Mesenchymal stem cell (in vitro differentiated cells and primary cell): ENCODE data around the gene DYNC2H1.

Source experiments
- DNase-seq: peaks from one replicate; pipeline ENCODE4 v3.0.0-alpha.2; 2013
- H2AFZ ChIP-seq: one replicate; pipeline ENCODE4 v1.6.1; 2013; ENCODE audit warnings: low read depth, mild to moderate bottlenecking, control low read depth, inconsistent platforms, low read length, moderate library complexity
- H2AK5ac ChIP-seq: 2 replicates; pipeline ENCODE4 v1.6.1; 2013; ENCODE audit warnings: low read length, moderate library complexity, mild to moderate bottlenecking, inconsistent platforms; ENCODE audit not compliant: severe bottlenecking
- H2BK120ac ChIP-seq: one replicate; pipeline ENCODE4 v1.6.1; 2013; ENCODE audit warnings: low read depth, mild to moderate bottlenecking, inconsistent platforms, low read length, moderate library complexity
- H2BK12ac ChIP-seq, 2 experiments: one replicate each; pipeline ENCODE4 v1.6.1; 2013; ENCODE audit warnings: inconsistent platforms in 2 of 2, low read length in 2 of 2, mild to moderate bottlenecking in 2 of 2, moderate library complexity in 2 of 2, control low read depth in 1 of 2
- H2BK15ac ChIP-seq: one replicate; pipeline ENCODE4 v1.6.1; 2013; ENCODE audit warnings: mild to moderate bottlenecking, low read depth, inconsistent platforms; ENCODE audit not compliant: poor library complexity, severe bottlenecking
- H2BK5ac ChIP-seq: 2 replicates; pipeline ENCODE4 v1.6.1; 2013; ENCODE audit warnings: low read depth, mild to moderate bottlenecking, low read length, control low read depth, inconsistent platforms; ENCODE audit not compliant: poor library complexity, severe bottlenecking
- H3K14ac ChIP-seq, 2 experiments: one replicate each; pipeline ENCODE4 v1.6.1; 2013; ENCODE audit warnings: inconsistent platforms in 2 of 2, low read length in 2 of 2, control low read depth in 1 of 2, mild to moderate bottlenecking in 1 of 2, moderate library complexity in 1 of 2
- H3K18ac ChIP-seq, 2 experiments: one replicate each; pipeline ENCODE4 v1.6.1; 2013; ENCODE audit warnings: inconsistent platforms in 2 of 2, low read length in 2 of 2, control low read depth in 1 of 2, low read depth in 1 of 2, mild to moderate bottlenecking in 1 of 2
- H3K23ac ChIP-seq, 2 experiments: one replicate each; pipeline ENCODE4 v1.6.1; 2013; ENCODE audit warnings: inconsistent platforms in 2 of 2, low read length in 2 of 2, mild to moderate bottlenecking in 2 of 2, moderate library complexity in 2 of 2, control low read depth in 1 of 2
- H3K27ac ChIP-seq: 2 replicates; pipeline ENCODE4 v1.5.1; 2013; ENCODE audit warnings: mild to moderate bottlenecking, moderate library complexity, low read length, control low read depth, inconsistent platforms; ENCODE audit not compliant: poor library complexity, severe bottlenecking
- H3K27me3 ChIP-seq, 2 experiments: 2 replicates each; pipeline versions ENCODE4 v1.6.1 to v1.7.0; 2013; ENCODE audit warnings: low read length in 2 of 2, mild to moderate bottlenecking in 2 of 2, moderate library complexity in 2 of 2, control low read depth in 1 of 2, inconsistent platforms in 1 of 2; ENCODE audit not compliant: control insufficient read depth in 1 of 2, insufficient read depth in 1 of 2
- H3K36me3 ChIP-seq, 2 experiments: 2 replicates each; pipeline versions ENCODE4 v1.6.1 to v1.7.0; 2013; ENCODE audit warnings: low read length in 2 of 2, control low read depth in 1 of 2, inconsistent platforms in 1 of 2, low read depth in 1 of 2, mild to moderate bottlenecking in 1 of 2; ENCODE audit not compliant: insufficient read depth in 2 of 2, control insufficient read depth in 1 of 2
- H3K4ac ChIP-seq, 2 experiments: one replicate each; pipeline ENCODE4 v1.6.1; 2013; ENCODE audit warnings: inconsistent platforms in 2 of 2, low read length in 2 of 2, mild to moderate bottlenecking in 2 of 2, moderate library complexity in 2 of 2, control low read depth in 1 of 2, low read depth in 1 of 2
- H3K4me1 ChIP-seq: 2 replicates; pipeline ENCODE4 v1.6.1; 2013; ENCODE audit warnings: low read depth, low read length, control low read depth; ENCODE audit not compliant: control insufficient read depth, insufficient read depth
- H3K4me2 ChIP-seq: 2 replicates; pipeline ENCODE4 v1.6.1; 2013; ENCODE audit warnings: low read length, mild to moderate bottlenecking, inconsistent platforms; ENCODE audit not compliant: poor library complexity, severe bottlenecking
- H3K4me3 ChIP-seq, 2 experiments: 2 replicates each; pipeline versions ENCODE4 v1.5.1 to v1.7.0; 2013; ENCODE audit warnings: low read length in 2 of 2, mild to moderate bottlenecking in 2 of 2, control low read depth in 1 of 2, low read depth in 1 of 2; ENCODE audit not compliant: insufficient read depth in 1 of 2
- H3K79me1 ChIP-seq: replicated peaks from 2 replicates; pipeline ENCODE4 v1.6.1; 2013; ENCODE audit warnings: mild to moderate bottlenecking, control low read depth, low read length, inconsistent platforms; ENCODE audit not compliant: poor library complexity, severe bottlenecking
- H3K9ac ChIP-seq: 2 replicates; pipeline ENCODE4 v1.7.0; 2013; ENCODE audit warnings: mild to moderate bottlenecking, low read length, moderate library complexity
- H3K9me3 ChIP-seq: 2 replicates; pipeline ENCODE4 v1.7.0; 2013; ENCODE audit warnings: mild to moderate bottlenecking, low read length; ENCODE audit not compliant: control insufficient read depth
- H4K8ac ChIP-seq: one replicate; pipeline ENCODE4 v1.6.1; 2013; ENCODE audit warnings: inconsistent platforms, mild to moderate bottlenecking, low read length, moderate library complexity
- H4K91ac ChIP-seq: one replicate; pipeline ENCODE4 v1.6.1; 2013; ENCODE audit warnings: mild to moderate bottlenecking, low read length, inconsistent platforms
- WGBS: methylation state at CpG from one replicate; pipeline ENCODE4 v1.1.7; 2013; ENCODE audit warnings: mixed read lengths; 5-methylcytosine and 5-hydroxymethylcytosine counted together

The DYNC2H1 gene

GRCh38 chr11:103488579-103488978 lies 379.4 kb downstream of the DYNC2H1 start:
- H2BK120ac ChIP-seq: no peak overlapping the region
- 93% methylated on average over 2 of the region's 2 CpGs for WGBS
- no peak overlapping the region for H2BK5ac ChIP-seq
- H3K79me1 ChIP-seq: no peaks in the 10 kb centered on the region
- no peak overlapping the region for H3K4me2 ChIP-seq
- H3K27me3 ChIP-seq: no peaks in the 10 kb centered on the region
- H4K8ac ChIP-seq: no peak overlapping the region
- no peak overlapping the region for H3K4me3 ChIP-seq
- no peak overlapping the region for H3K23ac ChIP-seq
- no peak overlapping the region for H3K27ac ChIP-seq
- no peak overlapping the region for H3K18ac ChIP-seq
- H2AK5ac ChIP-seq: no peak overlapping the region
- H2BK12ac ChIP-seq: no peak overlapping the region
- no peak overlapping the region for H4K91ac ChIP-seq
- H3K36me3 ChIP-seq: no peaks in the 10 kb centered on the region
- DNase-seq: no peak
- H2BK15ac ChIP-seq: no peak overlapping the region
- peaks cover 7% of the 10 kb centered on the region for H3K9me3 ChIP-seq
- no peak overlapping the region for H3K4ac ChIP-seq
- H3K4me1 ChIP-seq: no peaks in the 10 kb centered on the region
- H2AFZ ChIP-seq: no peak overlapping the region
- H3K9ac ChIP-seq: no peak overlapping the region
- H3K14ac ChIP-seq: no peak overlapping the region

- H3K4me2 ChIP-seq: no peak overlapping the region
- H3K18ac ChIP-seq: no peak overlapping the region
- H3K9ac ChIP-seq: no peak overlapping the region
- H3K4me1 ChIP-seq: no peaks in the 10 kb centered on the region
- no peak overlapping the region for H4K91ac ChIP-seq
- H2BK12ac ChIP-seq: no peak overlapping the region
- WGBS: 17% methylated on average over 1 of the region's 2 CpGs
- no peak overlapping the region for H3K23ac ChIP-seq
- H3K27ac ChIP-seq: no peak overlapping the region
- no peak overlapping the region for H2BK5ac ChIP-seq
- H2BK120ac ChIP-seq: no peak overlapping the region
- H3K9me3 ChIP-seq: peaks cover 7% of the 10 kb centered on the region
- H4K8ac ChIP-seq: no peak overlapping the region
- no peaks in the 10 kb centered on the region for H3K36me3 ChIP-seq
- no peak for DNase-seq
- no peak overlapping the region for H2AK5ac ChIP-seq
- no peak overlapping the region for H3K14ac ChIP-seq
- no peak overlapping the region for H3K4ac ChIP-seq
- H3K4me3 ChIP-seq: no peak overlapping the region
- no peak overlapping the region for H2AFZ ChIP-seq
- no peaks in the 10 kb centered on the region for H3K79me1 ChIP-seq
- H2BK15ac ChIP-seq: no peak overlapping the region
- no peaks in the 10 kb centered on the region for H3K27me3 ChIP-seq
Observed at GRCh38 chr11:103491777-103492176, 382.6 kb downstream of the DYNC2H1 start.

GRCh38 chr11:103494491-103494890 lies 385.3 kb downstream of the DYNC2H1 start:
- no peak overlapping the region for H2BK5ac ChIP-seq
- H2BK12ac ChIP-seq: no peak overlapping the region
- H4K91ac ChIP-seq: no peak overlapping the region
- no peaks in the 10 kb centered on the region for H3K36me3 ChIP-seq
- H2AFZ ChIP-seq: no peak overlapping the region
- H3K23ac ChIP-seq: no peak overlapping the region
- no peaks in the 10 kb centered on the region for H3K27me3 ChIP-seq
- no peak overlapping the region for H2BK120ac ChIP-seq
- peaks cover 7% of the 10 kb centered on the region for H3K9me3 ChIP-seq
- no peaks in the 10 kb centered on the region for H3K79me1 ChIP-seq
- no peak overlapping the region for H3K14ac ChIP-seq
- no peak overlapping the region for H3K4ac ChIP-seq
- no peak for DNase-seq
- no peak overlapping the region for H4K8ac ChIP-seq
- H3K18ac ChIP-seq: no peak overlapping the region
- H3K4me3 ChIP-seq: no peak overlapping the region
- H3K27ac ChIP-seq: no peak overlapping the region
- H2BK15ac ChIP-seq: no peak overlapping the region
- no peak overlapping the region for H2AK5ac ChIP-seq
- no peaks in the 10 kb centered on the region for H3K4me1 ChIP-seq
- 92% methylated on average over 1 of the region's 1 CpG for WGBS
- no peak overlapping the region for H3K9ac ChIP-seq
- H3K4me2 ChIP-seq: no peak overlapping the region

- H3K4me1 ChIP-seq: no peaks in the 10 kb centered on the region
- WGBS: 80% methylated on average over 1 of the region's 1 CpG
- no peak overlapping the region for H2BK12ac ChIP-seq
- H2BK5ac ChIP-seq: no peak overlapping the region
- H3K4ac ChIP-seq: no peak overlapping the region
- H3K9ac ChIP-seq: no peak overlapping the region
- no peak overlapping the region for H4K91ac ChIP-seq
- H3K4me3 ChIP-seq: no peak overlapping the region
- no peak overlapping the region for H3K4me2 ChIP-seq
- no peak overlapping the region for H2BK15ac ChIP-seq
- no peak overlapping the region for H2AK5ac ChIP-seq
- no peaks in the 10 kb centered on the region for H3K27me3 ChIP-seq
- H3K27ac ChIP-seq: no peak overlapping the region
- no peak overlapping the region for H3K23ac ChIP-seq
- H2AFZ ChIP-seq: no peak overlapping the region
- H4K8ac ChIP-seq: no peak overlapping the region
- no peaks in the 10 kb centered on the region for H3K36me3 ChIP-seq
- H3K14ac ChIP-seq: no peak overlapping the region
- no peaks in the 10 kb centered on the region for H3K79me1 ChIP-seq
- DNase-seq: no peak
- H3K18ac ChIP-seq: no peak overlapping the region
- H3K9me3 ChIP-seq: no peaks in the 10 kb centered on the region
- no peak overlapping the region for H2BK120ac ChIP-seq
Observed at GRCh38 chr11:103497268-103497667, 388.0 kb downstream of the DYNC2H1 start.
